ENCODE measurements around the gene MSH5.

Gene MSH5

GRCh38 chr6:31768363-31769257 lies 28.8 kb downstream of the MSH5 start:
- no peak for TF ChIP-seq CTCF (IDR thresholded peaks at IDR 0.05; ENCODE audit: low read depth, low read length)
- Histone ChIP-seq H3K27me3 (no peaks in the 10 kb centered on the region), H3K4me1 (no peaks in the 10 kb centered on the region), H3K9me3 (no peaks in the 10 kb centered on the region), H3K36me3 (no peaks in the 10 kb centered on the region), H3K4me3 (ENCODE audit: low read depth, low read length) (no peak overlapping the region)
- no peak for DNase-seq

GRCh38 chr6:31769684-31770371 lies 30.0 kb downstream of the MSH5 start:
- Histone ChIP-seq H3K4me1 (no peaks in the 10 kb centered on the region), H3K27me3 (no peaks in the 10 kb centered on the region), H3K9me3 (no peaks in the 10 kb centered on the region), H3K4me3 (ENCODE audit: low read depth, low read length) (no peak overlapping the region), H3K36me3 (no peaks in the 10 kb centered on the region)
- peak; percentile 82 for TF ChIP-seq CTCF (IDR thresholded peaks at IDR 0.05; ENCODE audit: low read depth, low read length)
- DNase-seq = peak; percentile 72

- no peak for TF ChIP-seq CTCF (IDR thresholded peaks at IDR 0.05; ENCODE audit: low read depth, low read length)
- Histone ChIP-seq H3K4me3 (ENCODE audit: low read depth, low read length) (no peak overlapping the region), H3K9me3 (no peaks in the 10 kb centered on the region), H3K36me3 (no peaks in the 10 kb centered on the region), H3K27me3 (no peaks in the 10 kb centered on the region), H3K4me1 (no peaks in the 10 kb centered on the region)
- no peak for DNase-seq
These were observed 31.1 kb downstream of the MSH5 start for GRCh38 chr6:31770860-31771259.

GRCh38 chr6:31771992-31772358 lies 32.2 kb downstream of the MSH5 start:
- no peaks in the 10 kb centered on the region for H3K36me3 ChIP-seq
- DNase-seq = no peak
- no peak overlapping the region for H3K4me3 ChIP-seq (ENCODE audit: low read depth, low read length)
- TF ChIP-seq CTCF (IDR thresholded peaks at IDR 0.05; ENCODE audit: low read depth, low read length) = no peak
- H3K9me3 ChIP-seq = no peaks in the 10 kb centered on the region
- H3K27me3 ChIP-seq = no peaks in the 10 kb centered on the region
- H3K4me1 ChIP-seq = peaks cover 3% of the 10 kb centered on the region

GRCh38 chr6:31775184-31775583 lies 35.4 kb downstream of the MSH5 start:
- H3K4me3 ChIP-seq (ENCODE audit: low read depth, low read length) = no peak overlapping the region
- TF ChIP-seq CTCF (IDR thresholded peaks at IDR 0.05; ENCODE audit: low read depth, low read length) = no peak
- H3K9me3 ChIP-seq = no peaks in the 10 kb centered on the region
- no peak for DNase-seq
- H3K27me3 ChIP-seq = no peaks in the 10 kb centered on the region
- H3K4me1 ChIP-seq = peaks cover 10% of the 10 kb centered on the region
- peaks cover 22% of the 10 kb centered on the region for H3K36me3 ChIP-seq

Measured in BE2C (cell line).